Keratinocyte (primary cell): ENCODE data around the gene C4orf54. TPM values are rescaled to one million over a fixed set of nuclear protein-coding genes. Genes with fewer than 3 reads are reported as not detected.

Source experiments
- DNase-seq: peaks from one replicate; pipeline ENCODE4 v3.0.0-alpha.2; 2011; ENCODE audit warnings: low read depth, missing footprints, low spot score
- FAIRE-seq: peaks from 2 replicates; lab custom pipeline; 2011; peaks lifted over from hg19 to GRCh38; lab: Jason Lieb, UNC
- H2AFZ ChIP-seq: 2 replicates; pipeline ENCODE4 v1.6.0; 2012; ENCODE audit warnings: low read length, control low read depth, inconsistent platforms; ENCODE audit not compliant: control insufficient read depth
- H3K27ac ChIP-seq: 2 replicates; pipeline ENCODE4 v1.5.1; 2011; ENCODE audit warnings: low read length; ENCODE audit not compliant: control insufficient read depth, insufficient read depth
- H3K27me3 ChIP-seq: 3 replicates; pipeline ENCODE4 v1.6.0; 2011; ENCODE audit warnings: low read length; ENCODE audit not compliant: control insufficient read depth, insufficient read depth; ENCODE audit errors: extremely low read depth
- H3K36me3 ChIP-seq, 2 experiments: 2 replicates in 1 of 2; 3 replicates in 1 of 2; pipeline ENCODE4 v1.5.1; 2011; ENCODE audit warnings: low read length in 2 of 2, mild to moderate bottlenecking in 1 of 2; ENCODE audit not compliant: control insufficient read depth in 2 of 2, insufficient read depth in 2 of 2; ENCODE audit errors: extremely low read depth in 1 of 2
- H3K4me1 ChIP-seq: 3 replicates; pipeline ENCODE4 v1.5.1; 2011; ENCODE audit warnings: low read length; ENCODE audit not compliant: control insufficient read depth, insufficient read depth; ENCODE audit errors: extremely low read depth
- H3K4me2 ChIP-seq: 3 replicates; pipeline ENCODE4 v1.6.0; 2011; ENCODE audit warnings: low read depth, low read length; ENCODE audit not compliant: control insufficient read depth, insufficient read depth; ENCODE audit errors: extremely low read depth
- H3K4me3 ChIP-seq, 3 experiments: fragments of 200-600 bp in 1 of 3; sonication (generic) in 1 of 3; 2 replicates in 2 of 3; 3 replicates in 1 of 3; pipeline ENCODE4 v1.5.1; 2011 to 2016; ENCODE audit warnings: low read length in 3 of 3, mild to moderate bottlenecking in 3 of 3, control low read depth in 2 of 3, inconsistent platforms in 1 of 3, low read depth in 1 of 3, mixed read lengths in 1 of 3, mixed run types in 1 of 3, moderate library complexity in 1 of 3; ENCODE audit not compliant: control insufficient read depth in 2 of 3, insufficient read depth in 2 of 3; ENCODE audit errors: extremely low read depth in 1 of 3
- H3K79me2 ChIP-seq: 2 replicates; pipeline ENCODE4 v1.6.0; 2012; ENCODE audit warnings: low read length; ENCODE audit not compliant: control insufficient read depth, insufficient read depth
- H3K9ac ChIP-seq: 3 replicates; pipeline ENCODE4 v1.6.0; 2011; ENCODE audit warnings: low read length; ENCODE audit not compliant: control insufficient read depth, insufficient read depth; ENCODE audit errors: extremely low read depth
- H3K9me1 ChIP-seq: 3 replicates; pipeline ENCODE4 v1.6.0; 2011; ENCODE audit warnings: low read length; ENCODE audit not compliant: control insufficient read depth, insufficient read depth; ENCODE audit errors: extremely low read depth
- H3K9me3 ChIP-seq: 2 replicates; pipeline ENCODE4 v1.5.1; 2012; ENCODE audit warnings: low read depth, low read length; ENCODE audit not compliant: control insufficient read depth
- H4K20me1 ChIP-seq: 3 replicates; pipeline ENCODE4 v1.6.0; 2011; ENCODE audit warnings: low read length; ENCODE audit not compliant: control insufficient read depth, insufficient read depth; ENCODE audit errors: extremely low read depth
- CTCF ChIP-seq, 3 experiments: IDR thresholded peaks in 1 of 3; conservative IDR thresholded peaks in 1 of 3; optimal IDR thresholded peaks in 1 of 3; 2 replicates in 2 of 3; 3 replicates in 1 of 3; pipeline versions ENCODE3 to v1.5.1; 2011; ENCODE audit warnings: low read length in 3 of 3, mild to moderate bottlenecking in 3 of 3, moderate library complexity in 2 of 3, control low read depth in 1 of 3, inconsistent platforms in 1 of 3; ENCODE audit not compliant: insufficient read depth in 2 of 3; ENCODE audit errors: extremely low read depth in 1 of 3
- EZH2 ChIP-seq: IDR thresholded peaks from one replicate; pipeline ENCODE4 v1.6.1; 2012; ENCODE audit warnings: inconsistent platforms, mild to moderate bottlenecking, low read length, moderate library complexity
- dilution Hi-C: fragments of 300-500 bp; cut with MboI; formaldehyde crosslinking; loops from one replicate; pipeline ENCODE4 v1.7.0; 2020; ENCODE audit warnings: low sequenced_read_pairs; ENCODE audit not compliant: extremely low pct_ligation_motif_present
- polyA plus RNA-seq, 5 experiments: library from polyadenylated mRNA; depleted of rRNA in 3 of 5; stranded (reverse) in 3 of 5; stranded (forward) in 1 of 5; unstranded in 1 of 5; fragments of >200 nt; gene quantifications; 1 replicate in 1 of 5; 2 replicates in 3 of 5; 3 replicates in 1 of 5; pipeline versions ENCODE4 v1.2.1 to v1.2.3, GENCODE V29; 2011 to 2012; ENCODE audit warnings: missing spikeins in 2 of 5, low read depth in 1 of 5, low replicate concordance in 1 of 5

Gene C4orf54
- polyA plus RNA-seq, 1 donor (not counting 4 experiments of a cell fraction or from before 2014, with no cell fraction given) = 0.01 TPM

GRCh38 chr4:99649778-99650177 is 7.8 kb downstream of the C4orf54 start:
- no peaks in the 10 kb centered on the region for H3K79me2 ChIP-seq
- no peaks in the 10 kb centered on the region for H3K36me3 ChIP-seq
- FAIRE-seq (no peak), DNase-seq (no peak)
- no peak overlapping the region for H3K4me3 ChIP-seq
- dilution Hi-C loops = no loop called here
- no peaks in the 10 kb centered on the region for H3K4me1 ChIP-seq
- H3K9ac ChIP-seq = no peak overlapping the region
- no peak for TF ChIP-seq CTCF (optimal IDR thresholded peaks at IDR 0.05 in 1 of 3, IDR thresholded peaks at IDR 0.05 in 1 of 3, conservative IDR thresholded peaks at IDR 0.05 in 1 of 3; ENCODE audit: extremely low read depth in 1 of 3, insufficient read depth in 2 of 3, low read length in 3 of 3)
- TF ChIP-seq EZH2 = no peak
- H3K27ac ChIP-seq = no peak overlapping the region
- H3K9me3 ChIP-seq = no peaks in the 10 kb centered on the region
- no peaks in the 10 kb centered on the region for H4K20me1 ChIP-seq
- H3K27me3 ChIP-seq = peaks cover 33% of the 10 kb centered on the region
- H3K9me1 ChIP-seq = no peaks in the 10 kb centered on the region
- no peak overlapping the region for H3K4me2 ChIP-seq
- H2AFZ ChIP-seq = no peak overlapping the region

DNA sequence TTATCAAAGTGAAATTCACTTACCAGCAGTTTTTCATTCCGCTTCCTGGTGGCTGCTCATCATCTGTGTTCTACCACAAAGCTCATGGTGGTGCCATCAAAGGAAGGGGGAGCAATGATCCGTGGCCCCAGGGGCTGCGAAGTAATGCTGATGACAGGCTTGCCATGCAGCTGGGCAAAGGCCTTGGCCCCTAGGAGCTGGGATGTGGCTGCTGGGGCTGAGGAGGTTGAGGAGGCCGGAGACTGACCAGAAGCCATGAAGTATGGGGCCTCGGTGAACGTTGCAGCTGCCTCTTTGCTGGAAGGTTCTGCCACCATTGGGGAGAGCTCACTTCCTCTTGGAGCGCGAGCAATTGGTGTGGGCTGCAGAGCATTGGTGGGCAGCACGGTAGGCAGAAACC is 8.4 kb downstream of the C4orf54 start:
- DNase-seq (no peak), FAIRE-seq (no peak)
- Histone ChIP-seq H4K20me1 (no peaks in the 10 kb centered on the region), H3K27me3 (peaks cover 28% of the 10 kb centered on the region), H3K36me3 (no peaks in the 10 kb centered on the region), H3K4me1 (no peaks in the 10 kb centered on the region), H3K4me2 (no peak overlapping the region), H3K9me1 (no peaks in the 10 kb centered on the region), H3K9me3 (no peaks in the 10 kb centered on the region), H3K27ac (no peak overlapping the region), H2AFZ (no peak overlapping the region), H3K4me3 (no peak overlapping the region), H3K79me2 (no peaks in the 10 kb centered on the region), H3K9ac (no peak overlapping the region)
- TF ChIP-seq CTCF (optimal IDR thresholded peaks at IDR 0.05 in 1 of 3, IDR thresholded peaks at IDR 0.05 in 1 of 3, conservative IDR thresholded peaks at IDR 0.05 in 1 of 3; ENCODE audit: extremely low read depth in 1 of 3, insufficient read depth in 2 of 3, low read length in 3 of 3) = no peak
- no peak for TF ChIP-seq EZH2
- dilution Hi-C loops = no loop called here
